NCI-H748 (cell line): Measurements from ENCODE around the gene MBNL2.
"Not testable (repeated sequence)": the region's sequence is repeated elsewhere in the genome, so short reads cannot be mapped to it uniquely, and the experiment has no call there.

Experiments
- DNase-seq: peaks from one replicate; lab custom pipeline; 2025; ENCODE audit not compliant: unreplicated experiment; lab: John Stamatoyannopoulos, UW

Gene MBNL2

DNA sequence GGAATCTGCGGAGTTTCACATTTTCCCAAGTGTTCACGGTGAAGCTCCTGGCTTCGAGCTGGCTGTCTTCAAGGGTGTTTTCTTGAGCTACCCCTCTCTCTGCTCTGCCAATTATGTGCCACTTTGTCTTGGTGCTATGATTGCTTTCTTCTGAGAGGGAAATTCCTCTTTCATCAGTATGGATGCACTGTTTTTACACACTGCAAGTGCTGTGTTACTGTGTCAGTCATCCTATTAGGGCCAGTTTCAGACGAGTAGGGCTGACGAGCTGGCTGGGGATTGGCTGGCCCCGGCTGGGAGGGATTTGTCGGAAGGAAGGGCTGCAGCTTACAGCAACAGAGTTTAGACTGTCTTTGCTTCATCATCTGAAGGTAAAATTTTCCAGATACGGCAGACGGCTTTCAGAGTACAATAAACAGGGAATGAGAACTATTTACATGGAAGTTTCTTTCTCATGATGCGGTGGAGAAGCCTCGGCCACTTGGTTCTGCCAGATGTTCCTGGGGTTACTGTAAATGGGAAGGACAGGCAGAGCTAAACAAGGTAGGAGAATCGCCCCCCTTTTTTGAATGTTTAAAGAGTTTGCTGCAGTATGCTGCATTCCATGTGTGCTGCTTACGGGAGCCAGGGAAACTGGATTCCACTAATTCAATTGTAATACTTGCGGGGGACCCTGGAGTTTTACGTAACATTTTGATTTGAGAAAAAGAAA is at the start of gene MBNL2:
Gene MBNL2 (plus strand): TSS at position 345 of the 712 bp plus-strand sequence. CDS start 53,903 bp downstream, outside the sequence.
- peak; percentile 91 for DNase-seq

DNA sequence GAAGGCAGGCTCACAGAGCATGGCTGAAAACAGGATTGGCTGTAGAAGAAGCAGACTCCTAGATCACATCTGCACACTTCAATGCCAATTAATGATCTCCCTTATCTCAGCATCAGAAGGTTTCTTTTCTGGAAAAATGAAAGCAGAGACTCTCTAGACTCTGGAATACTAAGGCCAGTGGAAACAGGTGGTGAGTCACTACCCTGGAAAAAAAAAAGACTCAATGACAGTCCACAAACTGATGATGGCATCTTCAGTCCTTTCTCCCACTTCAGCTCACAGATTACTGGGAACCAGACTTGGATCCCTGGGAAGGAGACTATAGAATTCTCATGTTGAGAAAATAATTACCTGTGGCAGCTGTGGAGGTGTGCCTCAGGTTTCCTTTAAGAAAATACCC is 47.5 kb upstream of the MBNL2 start:
- DNase-seq, result no peak

- no peak for DNase-seq
Observed at GRCh38 chr13:97175041-97175440, 47.1 kb upstream of the MBNL2 start.

DNA sequence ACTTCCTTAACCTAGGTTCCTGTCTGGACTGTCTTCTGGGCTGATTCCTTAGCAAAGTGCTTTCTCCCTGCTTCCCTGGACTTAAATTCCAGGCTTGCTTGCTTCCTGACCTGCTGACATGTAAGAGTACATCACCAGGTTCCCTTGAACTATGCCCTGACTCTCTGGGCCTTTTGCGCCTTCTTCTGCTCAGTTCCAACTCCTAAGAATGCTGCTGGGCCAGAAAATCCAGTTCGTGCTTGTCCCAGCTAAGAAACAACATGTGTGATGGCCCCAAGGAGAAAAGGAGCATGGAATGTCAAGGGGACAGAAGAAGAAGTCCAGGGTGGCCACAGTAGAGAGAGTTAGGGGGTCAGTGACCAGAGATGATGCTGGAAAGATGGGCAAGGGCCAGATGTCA is 42.6 kb upstream of the MBNL2 start:
- no peak for DNase-seq

- no peak for DNase-seq
Observed at GRCh38 chr13:97182111-97182890, 39.8 kb upstream of the MBNL2 start.

DNA sequence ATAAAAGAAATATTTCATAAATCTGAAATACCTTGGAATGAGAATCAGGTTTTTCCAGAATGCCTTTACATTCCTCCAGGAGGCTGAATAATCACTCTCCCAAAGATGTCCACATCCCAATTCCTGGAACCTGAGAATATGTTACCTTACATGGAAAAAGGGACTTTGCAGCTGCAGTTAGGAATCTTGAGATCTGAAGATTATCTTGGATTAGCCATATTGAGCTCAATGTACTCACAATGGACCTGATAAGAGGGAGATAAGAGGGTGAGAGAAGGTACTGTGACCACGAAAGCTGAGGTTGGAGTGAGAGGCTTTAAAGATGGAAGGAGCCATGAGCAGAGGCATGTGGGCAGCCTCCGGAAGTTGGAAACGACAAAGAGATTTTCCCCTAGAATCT is 36.8 kb upstream of the MBNL2 start:
- DNase-seq, result no peak

DNA sequence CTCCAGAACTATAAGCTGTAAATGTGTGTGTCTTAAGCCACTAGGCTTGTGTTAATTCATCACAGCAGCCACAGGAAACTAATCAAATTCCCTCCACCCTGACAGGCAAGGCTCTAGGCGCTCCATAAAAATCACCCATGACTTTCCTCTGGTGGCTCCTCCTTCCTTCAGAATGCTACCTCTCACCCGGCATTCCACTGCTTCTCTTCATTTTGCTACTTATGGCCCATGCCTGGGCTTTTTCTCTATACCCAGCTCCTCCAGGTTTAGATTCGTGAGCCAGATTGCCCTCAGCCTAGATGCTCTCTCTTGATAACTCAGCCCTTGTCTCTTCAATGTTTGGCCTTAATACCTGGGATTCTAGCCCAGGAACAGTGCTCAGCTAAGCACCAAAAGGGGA is 36.4 kb upstream of the MBNL2 start:
- DNase-seq, result no peak

DNA sequence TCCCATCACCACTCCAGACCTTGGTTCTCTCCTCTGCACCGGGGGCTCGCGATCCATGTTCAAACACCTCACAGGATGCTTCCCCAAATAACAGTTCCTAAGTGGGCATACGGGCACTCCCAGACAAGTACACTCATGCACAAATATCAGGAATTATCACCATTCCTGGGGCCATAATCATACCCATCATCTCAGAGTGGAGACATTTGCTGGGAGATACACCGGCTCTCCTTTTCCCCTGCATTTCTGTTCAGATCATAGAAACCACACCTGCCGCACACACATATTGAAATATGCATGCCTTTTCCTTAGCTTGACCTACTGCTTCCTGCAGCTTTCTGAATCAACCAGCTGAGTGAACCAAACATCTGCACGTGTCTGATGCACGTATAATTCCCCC is 33.9 kb upstream of the MBNL2 start:
- DNase-seq, result no peak

DNA sequence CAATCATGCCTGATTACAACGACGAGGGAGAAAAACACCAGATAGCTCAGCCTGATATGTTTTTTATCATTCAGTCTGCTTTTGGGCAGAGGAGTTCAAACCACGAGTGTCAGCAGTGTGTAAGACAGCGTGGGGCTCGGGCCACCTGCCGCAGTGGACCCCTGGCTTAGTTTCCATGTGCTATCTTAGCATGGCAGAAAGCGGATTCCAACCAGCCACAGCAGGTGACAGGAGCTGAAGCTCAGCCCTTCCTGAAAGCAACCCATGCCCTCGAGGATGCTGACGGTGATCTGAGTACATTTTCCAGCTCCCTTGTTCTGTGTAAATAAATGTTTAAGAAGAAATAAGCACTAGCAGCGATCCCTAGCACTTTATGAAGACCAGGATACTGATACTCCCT is 32.2 kb upstream of the MBNL2 start:
- DNase-seq, result peak; percentile 57

- no peak for DNase-seq
Observed at GRCh38 chr13:97191142-97191541, 31.0 kb upstream of the MBNL2 start.

- peak; percentile 11 for DNase-seq
Observed at GRCh38 chr13:97191615-97192014, 30.5 kb upstream of the MBNL2 start.

DNA sequence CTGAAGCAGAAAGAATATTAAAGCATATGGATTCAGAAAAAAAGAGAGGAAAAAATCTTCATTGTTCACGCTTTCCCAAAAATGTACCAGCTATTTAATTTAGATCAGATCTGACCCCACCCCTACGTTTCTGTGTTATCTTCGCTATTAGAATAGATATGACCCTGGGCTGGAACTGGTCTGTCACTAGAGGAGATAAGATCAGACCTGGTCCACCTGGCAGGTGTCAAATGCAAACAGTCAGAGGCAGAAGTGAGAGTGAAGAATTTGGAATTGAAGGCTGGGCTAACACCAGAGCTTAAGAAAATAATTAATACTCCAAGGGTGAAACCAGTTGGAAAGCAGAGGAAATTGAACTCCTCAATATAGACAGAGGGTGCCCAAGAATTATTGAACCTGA is 30.0 kb upstream of the MBNL2 start:
- no peak for DNase-seq

DNA sequence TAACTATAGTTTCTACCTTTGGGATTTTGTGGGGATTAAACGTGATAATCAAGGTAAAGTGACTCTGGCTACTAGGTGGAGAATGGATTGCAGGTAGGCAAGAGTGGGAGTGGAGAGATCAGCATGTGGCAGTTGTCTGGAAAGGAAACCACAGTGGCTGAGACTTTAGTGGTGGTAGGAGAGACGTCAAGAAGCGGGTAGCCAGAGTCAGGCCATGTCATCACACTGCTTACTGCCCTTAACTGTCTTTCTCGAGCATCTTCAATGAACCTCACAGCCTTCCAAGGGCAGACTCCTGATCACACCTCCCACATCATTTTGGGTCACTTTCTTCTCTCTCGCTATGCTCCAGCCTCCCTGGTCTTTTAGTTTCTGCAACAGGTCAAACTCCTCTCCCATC is 28.6 kb upstream of the MBNL2 start:
- DNase-seq, result no peak

- DNase-seq, result no peak
Observed at GRCh38 chr13:97194479-97194878, 27.7 kb upstream of the MBNL2 start.

GRCh38 chr13:97196340-97196739 is 25.8 kb upstream of the MBNL2 start:
- no peak for DNase-seq

- DNase-seq, result no peak
Observed at GRCh38 chr13:97198753-97199152, 23.4 kb upstream of the MBNL2 start.

DNA sequence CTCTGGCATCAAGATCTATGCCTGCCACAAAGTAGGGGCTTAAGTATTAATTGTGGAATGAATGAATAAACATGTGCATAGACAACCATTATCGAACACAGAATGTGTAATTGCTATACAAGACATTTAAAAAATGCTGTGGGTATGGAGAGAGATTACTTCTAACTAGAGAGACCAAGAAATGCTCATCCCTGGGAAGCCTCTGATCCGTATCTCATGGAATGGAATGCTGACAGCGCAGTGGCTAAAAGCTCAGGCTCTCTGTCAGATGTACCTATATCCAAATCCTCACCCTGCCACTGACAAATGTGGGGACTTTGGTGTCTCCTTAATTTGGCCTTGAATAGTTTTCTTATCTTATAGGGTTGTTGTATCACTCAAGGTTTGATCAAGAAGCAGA is 22.7 kb upstream of the MBNL2 start:
- DNase-seq, result no peak

DNA sequence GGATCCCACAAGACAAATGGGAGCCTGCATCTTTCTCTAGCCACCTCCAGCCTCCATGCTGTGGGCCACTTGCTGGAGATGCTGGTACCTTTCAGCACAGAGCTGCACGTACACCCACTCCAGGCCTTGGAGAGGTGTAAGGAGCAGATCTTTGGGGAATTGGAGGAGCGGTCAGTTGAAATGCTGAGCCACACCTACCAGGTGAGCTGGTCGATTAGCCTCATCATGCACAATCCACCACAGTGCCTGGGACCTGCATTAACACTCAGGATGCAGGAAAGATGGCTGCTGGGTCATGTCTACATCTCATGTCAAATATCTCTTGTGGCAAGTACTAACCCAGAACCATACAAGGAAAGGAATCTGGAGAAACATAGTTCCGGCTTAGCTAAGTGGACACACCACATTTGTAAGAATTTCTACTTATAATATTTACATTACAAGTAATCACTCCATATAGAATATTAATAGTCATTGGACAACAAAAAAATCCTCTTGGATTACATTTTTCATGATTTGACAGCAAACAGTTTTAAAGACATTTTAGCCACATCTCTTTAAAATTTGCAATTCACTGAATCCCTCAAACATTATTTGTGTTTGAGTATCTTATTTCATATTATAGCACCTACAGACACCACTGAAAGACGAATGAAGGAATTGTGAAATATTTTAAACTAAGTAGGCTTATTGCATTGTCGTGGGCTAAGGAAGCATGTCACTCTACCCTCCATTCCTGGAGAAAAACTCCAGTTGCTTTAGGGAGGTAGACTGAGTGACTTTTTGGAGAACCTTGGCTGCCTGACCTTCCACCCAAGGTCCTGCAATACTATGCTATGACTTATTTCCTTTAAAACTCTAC is 21.8 kb upstream of the MBNL2 start:
- DNase-seq, result no peak

DNA sequence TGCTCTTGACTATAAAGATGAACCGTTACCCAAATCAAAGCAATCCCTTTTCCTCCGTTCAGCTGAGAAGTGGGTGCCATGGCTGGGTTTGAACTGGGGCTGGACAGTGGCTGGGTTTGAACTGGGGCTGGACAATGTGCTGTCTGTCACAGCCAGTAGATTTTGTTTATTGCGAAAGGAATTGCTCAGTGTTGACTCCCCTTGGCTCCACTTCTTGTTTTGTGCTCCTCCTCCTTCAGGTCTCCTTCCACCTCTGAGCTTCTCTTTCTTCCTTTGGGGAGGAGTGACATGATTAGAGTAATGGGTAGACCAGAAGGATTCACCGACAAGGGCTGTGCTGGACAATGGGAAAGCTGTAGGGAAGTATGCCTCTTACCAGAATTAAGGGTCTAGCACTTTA is 19.4 kb upstream of the MBNL2 start:
- no peak for DNase-seq

GRCh38 chr13:97205465-97205864 is 16.7 kb upstream of the MBNL2 start:
- DNase-seq, result no peak

GRCh38 chr13:97205982-97206381 is 16.2 kb upstream of the MBNL2 start:
- DNase-seq, result no peak

DNA sequence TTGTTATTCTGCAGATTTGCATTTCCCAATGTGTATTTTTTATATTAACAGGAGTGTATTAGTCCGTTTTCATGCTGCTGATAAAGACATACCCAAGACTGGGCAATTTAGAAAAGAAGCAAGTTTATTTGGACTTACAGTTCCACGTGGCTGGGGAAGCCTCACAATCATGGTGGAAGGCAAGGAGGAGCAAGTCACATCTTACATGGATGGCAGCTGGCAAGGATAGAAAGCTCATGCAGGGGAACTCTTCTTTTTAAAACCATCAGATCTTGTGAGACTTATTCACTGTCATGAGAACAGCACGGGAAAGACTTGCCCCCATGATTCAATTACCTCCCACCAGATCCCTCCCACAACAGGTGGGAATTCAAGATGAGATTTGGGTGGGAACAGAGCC is 14.9 kb upstream of the MBNL2 start:
- DNase-seq, result not testable (repeated sequence)
